WI38 (cell line): Measurements from ENCODE around the gene CADM1.

ENCODE experiments used
- H3K4me3 ChIP-seq: 2 replicates; pipeline ENCODE4 v1.5.1; 2011; ENCODE audit warnings: low read depth, mild to moderate bottlenecking, control low read depth, low read length
- CTCF ChIP-seq: IDR thresholded peaks from 2 replicates; pipeline ENCODE4 v1.5.1; 2012; ENCODE audit warnings: low read depth, mild to moderate bottlenecking, control low read depth, low read length

Gene CADM1

DNA sequence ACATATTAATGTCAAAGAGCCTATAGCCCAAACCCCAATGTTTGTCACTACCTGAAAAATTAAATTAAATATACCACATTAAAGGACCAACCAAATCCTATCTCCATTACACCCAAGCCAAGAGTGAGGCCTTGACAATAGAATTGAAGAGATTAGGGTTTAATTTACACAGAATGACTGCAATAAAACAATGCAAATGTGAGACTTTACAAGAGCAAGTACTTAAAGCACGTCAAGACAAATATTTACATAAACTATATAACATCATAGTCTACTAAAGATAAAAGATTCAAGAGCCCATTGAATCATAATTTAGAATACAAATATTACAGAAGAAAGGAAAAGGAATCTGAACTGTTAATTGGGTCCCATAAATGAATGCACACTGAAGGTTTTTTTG, 85.6 kb downstream of the CADM1 start:
- H3K4me3 ChIP-seq: no peak overlapping the region
- TF ChIP-seq CTCF: no peak

DNA sequence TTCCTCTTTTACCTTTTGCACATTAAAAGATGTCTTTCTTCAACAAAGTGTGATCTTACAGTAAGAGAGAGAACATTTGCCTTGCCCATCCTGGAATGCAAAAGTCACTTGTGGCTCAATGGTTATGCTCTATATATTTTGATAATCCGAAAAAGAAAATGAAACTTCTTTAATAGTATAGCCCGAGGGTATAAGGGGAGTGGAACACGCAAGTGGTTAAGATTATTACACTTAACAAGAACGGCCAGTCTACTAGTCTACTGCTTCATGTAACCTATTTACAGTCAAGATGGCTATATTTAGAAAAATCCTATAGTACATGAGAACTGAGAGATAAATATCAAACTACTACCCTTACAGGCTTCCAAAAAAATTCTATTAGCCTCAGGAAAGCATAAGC, 86.1 kb downstream of the CADM1 start:
- no peak for TF ChIP-seq CTCF
- H3K4me3 ChIP-seq: no peak overlapping the region

DNA sequence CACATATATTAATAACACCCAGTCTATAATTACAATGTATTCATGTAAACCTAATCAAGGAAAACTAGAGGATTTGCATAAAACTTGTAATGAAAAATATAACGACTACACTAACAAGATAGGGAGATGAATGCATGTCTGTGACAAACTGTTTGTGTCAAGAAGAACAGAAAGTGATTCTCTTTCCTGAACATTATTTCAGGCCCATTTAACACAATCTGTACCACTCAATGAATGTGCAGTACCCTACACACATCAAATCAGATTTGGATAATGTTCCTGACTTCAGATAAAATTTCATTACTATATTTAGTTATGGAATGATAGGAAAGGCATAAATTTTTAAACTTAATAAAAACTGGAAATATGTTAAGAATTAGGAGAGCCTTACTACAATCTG, 93.1 kb downstream of the CADM1 start:
- no peak for TF ChIP-seq CTCF
- H3K4me3 ChIP-seq: no peak overlapping the region

DNA sequence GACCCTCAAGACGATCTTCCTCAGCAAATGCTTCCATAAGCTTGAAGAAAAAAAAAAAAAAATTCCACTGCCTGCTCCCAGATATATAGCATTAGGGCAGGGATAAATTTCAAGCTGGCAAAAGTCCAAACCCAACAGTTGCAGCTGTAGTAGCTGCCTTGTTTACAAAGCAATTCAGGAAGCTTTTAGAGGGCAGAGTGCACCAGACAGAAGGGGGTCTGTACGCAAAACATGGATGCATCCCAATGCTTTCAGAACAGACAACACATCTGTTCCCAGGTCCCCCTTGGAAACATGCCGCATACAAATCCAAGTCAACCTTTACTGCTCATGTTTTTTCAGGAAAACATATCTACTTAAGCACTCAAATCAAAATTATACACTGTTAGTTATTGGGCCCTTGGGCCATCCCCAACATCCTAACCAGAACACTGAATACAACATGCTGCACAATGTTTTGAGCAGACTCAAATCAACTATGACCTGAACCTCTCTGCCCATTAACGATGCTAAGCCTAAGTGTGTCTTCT, 94.5 kb downstream of the CADM1 start:
- H3K4me3 ChIP-seq: no peak overlapping the region
- TF ChIP-seq CTCF: no peak

- H3K4me3 ChIP-seq: no peak overlapping the region
- no peak for TF ChIP-seq CTCF
These were observed 95.0 kb downstream of the CADM1 start for GRCh38 chr11:115409116-115409670.

GRCh38 chr11:115408036-115408921, 95.9 kb downstream of the CADM1 start:
- no peak overlapping the region for H3K4me3 ChIP-seq
- TF ChIP-seq CTCF: no peak

- TF ChIP-seq CTCF: no peak
- no peak overlapping the region for H3K4me3 ChIP-seq
These were observed 96.7 kb downstream of the CADM1 start for GRCh38 chr11:115407496-115407895.
